HEK293 (cell line): ENCODE measurements around the gene FFAR1.
"Not testable (repeated sequence)": the region's sequence is repeated elsewhere in the genome, so short reads cannot be mapped to it uniquely, and the experiment has no call there.

Source experiments
- GLI4 ChIP-seq: fragments of 450-650 bp; formaldehyde crosslinking; IDR thresholded peaks from 2 replicates; pipeline ENCODE4 v1.5.1; 2016; ENCODE audit warnings: missing biosample characterization, missing genetic modification characterization
- TRIM28 ChIP-seq: IDR thresholded peaks from 2 replicates; pipeline ENCODE4 v1.6.1; 2011; ENCODE audit warnings: low read length, control low read depth, borderline replicate concordance
- ZNF121 ChIP-seq: fragments of 450-650 bp; formaldehyde crosslinking; IDR thresholded peaks from 2 replicates; pipeline ENCODE4 v1.5.1; 2016; ENCODE audit warnings: missing biosample characterization, missing genetic modification characterization
- ZNF132 ChIP-seq: fragments of 450-650 bp; formaldehyde crosslinking; IDR thresholded peaks from 2 replicates; pipeline ENCODE4 v1.5.1; 2017; ENCODE audit warnings: missing biosample characterization, missing genetic modification characterization, borderline replicate concordance
- ZNF174 ChIP-seq: fragments of 450-650 bp; formaldehyde crosslinking; IDR thresholded peaks from 2 replicates; pipeline ENCODE4 v1.5.0; 2017; ENCODE audit warnings: missing biosample characterization, mild to moderate bottlenecking, missing genetic modification characterization
- ZNF175 ChIP-seq: fragments of 450-650 bp; formaldehyde crosslinking; IDR thresholded peaks from 2 replicates; pipeline ENCODE4 v1.5.1; 2016; ENCODE audit warnings: missing biosample characterization, missing genetic modification characterization
- ZNF24 ChIP-seq: fragments of 450-650 bp; formaldehyde crosslinking; IDR thresholded peaks from 2 replicates; pipeline ENCODE4 v1.5.1; 2016; ENCODE audit warnings: missing biosample characterization, missing genetic modification characterization
- ZNF302 ChIP-seq: fragments of 450-650 bp; formaldehyde crosslinking; IDR thresholded peaks from 2 replicates; pipeline ENCODE4 v1.5.1; 2016; ENCODE audit warnings: missing biosample characterization, missing genetic modification characterization, low read depth
- ZNF37A ChIP-seq: fragments of 450-650 bp; IDR thresholded peaks from 2 replicates; pipeline ENCODE4 v1.5.1; 2018; ENCODE audit warnings: missing biosample characterization, missing genetic modification characterization
- ZNF433 ChIP-seq: fragments of 450-650 bp; formaldehyde crosslinking; IDR thresholded peaks from 2 replicates; pipeline ENCODE4 v1.5.1; 2016; ENCODE audit warnings: missing biosample characterization, missing genetic modification characterization, low read depth
- ZNF837 ChIP-seq: fragments of 450-650 bp; formaldehyde crosslinking; IDR thresholded peaks from 2 replicates; pipeline ENCODE4 v1.5.1; 2016; ENCODE audit warnings: missing biosample characterization, missing genetic modification characterization
- TF ChIP-seq, protein P1 (sequence below): fragments of 450-650 bp; formaldehyde crosslinking; IDR thresholded peaks from 2 replicates; pipeline ENCODE4 v1.5.1; 2016; ENCODE audit warnings: missing biosample characterization, missing genetic modification characterization
- TF ChIP-seq, protein P2 (sequence below): fragments of 450-650 bp; formaldehyde crosslinking; IDR thresholded peaks from 2 replicates; pipeline ENCODE4 v1.5.1; 2017; ENCODE audit warnings: missing biosample characterization, missing genetic modification characterization
- TF ChIP-seq, protein P3 (sequence below): fragments of 450-650 bp; formaldehyde crosslinking; IDR thresholded peaks from 2 replicates; pipeline ENCODE4 v1.5.1; 2016; ENCODE audit warnings: missing biosample characterization, missing genetic modification characterization

DNA sequence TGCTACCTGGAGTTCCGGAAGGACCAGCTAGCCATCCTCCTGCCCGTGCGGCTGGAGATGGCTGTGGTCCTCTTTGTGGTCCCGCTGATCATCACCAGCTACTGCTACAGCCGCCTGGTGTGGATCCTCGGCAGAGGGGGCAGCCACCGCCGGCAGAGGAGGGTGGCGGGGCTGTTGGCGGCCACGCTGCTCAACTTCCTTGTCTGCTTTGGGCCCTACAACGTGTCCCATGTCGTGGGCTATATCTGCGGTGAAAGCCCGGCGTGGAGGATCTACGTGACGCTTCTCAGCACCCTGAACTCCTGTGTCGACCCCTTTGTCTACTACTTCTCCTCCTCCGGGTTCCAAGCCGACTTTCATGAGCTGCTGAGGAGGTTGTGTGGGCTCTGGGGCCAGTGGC, 11.7 kb downstream of the FFAR1 start:
- TF ChIP-seq, protein P1, sequence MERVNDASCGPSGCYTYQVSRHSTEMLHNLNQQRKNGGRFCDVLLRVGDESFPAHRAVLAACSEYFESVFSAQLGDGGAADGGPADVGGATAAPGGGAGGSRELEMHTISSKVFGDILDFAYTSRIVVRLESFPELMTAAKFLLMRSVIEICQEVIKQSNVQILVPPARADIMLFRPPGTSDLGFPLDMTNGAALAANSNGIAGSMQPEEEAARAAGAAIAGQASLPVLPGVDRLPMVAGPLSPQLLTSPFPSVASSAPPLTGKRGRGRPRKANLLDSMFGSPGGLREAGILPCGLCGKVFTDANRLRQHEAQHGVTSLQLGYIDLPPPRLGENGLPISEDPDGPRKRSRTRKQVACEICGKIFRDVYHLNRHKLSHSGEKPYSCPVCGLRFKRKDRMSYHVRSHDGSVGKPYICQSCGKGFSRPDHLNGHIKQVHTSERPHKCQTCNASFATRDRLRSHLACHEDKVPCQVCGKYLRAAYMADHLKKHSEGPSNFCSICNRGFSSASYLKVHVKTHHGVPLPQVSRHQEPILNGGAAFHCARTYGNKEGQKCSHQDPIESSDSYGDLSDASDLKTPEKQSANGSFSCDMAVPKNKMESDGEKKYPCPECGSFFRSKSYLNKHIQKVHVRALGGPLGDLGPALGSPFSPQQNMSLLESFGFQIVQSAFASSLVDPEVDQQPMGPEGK (tag by site-specific recombination) = not testable (repeated sequence)
- TF ChIP-seq ZNF132 (tag by site-specific recombination); ZNF174; ZNF24 (tag by site-specific recombination); GLI4; ZNF837 (tag by site-specific recombination); ZNF433 (tag by site-specific recombination); ZNF175 (tag by site-specific recombination); ZNF37A; TRIM28; ZNF302; ZNF121 (tag by site-specific recombination): not testable (repeated sequence)
- TF ChIP-seq, protein P2, sequence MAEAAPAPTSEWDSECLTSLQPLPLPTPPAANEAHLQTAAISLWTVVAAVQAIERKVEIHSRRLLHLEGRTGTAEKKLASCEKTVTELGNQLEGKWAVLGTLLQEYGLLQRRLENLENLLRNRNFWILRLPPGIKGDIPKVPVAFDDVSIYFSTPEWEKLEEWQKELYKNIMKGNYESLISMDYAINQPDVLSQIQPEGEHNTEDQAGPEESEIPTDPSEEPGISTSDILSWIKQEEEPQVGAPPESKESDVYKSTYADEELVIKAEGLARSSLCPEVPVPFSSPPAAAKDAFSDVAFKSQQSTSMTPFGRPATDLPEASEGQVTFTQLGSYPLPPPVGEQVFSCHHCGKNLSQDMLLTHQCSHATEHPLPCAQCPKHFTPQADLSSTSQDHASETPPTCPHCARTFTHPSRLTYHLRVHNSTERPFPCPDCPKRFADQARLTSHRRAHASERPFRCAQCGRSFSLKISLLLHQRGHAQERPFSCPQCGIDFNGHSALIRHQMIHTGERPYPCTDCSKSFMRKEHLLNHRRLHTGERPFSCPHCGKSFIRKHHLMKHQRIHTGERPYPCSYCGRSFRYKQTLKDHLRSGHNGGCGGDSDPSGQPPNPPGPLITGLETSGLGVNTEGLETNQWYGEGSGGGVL (tag by site-specific recombination) = not testable (repeated sequence)
- TF ChIP-seq, protein P3, sequence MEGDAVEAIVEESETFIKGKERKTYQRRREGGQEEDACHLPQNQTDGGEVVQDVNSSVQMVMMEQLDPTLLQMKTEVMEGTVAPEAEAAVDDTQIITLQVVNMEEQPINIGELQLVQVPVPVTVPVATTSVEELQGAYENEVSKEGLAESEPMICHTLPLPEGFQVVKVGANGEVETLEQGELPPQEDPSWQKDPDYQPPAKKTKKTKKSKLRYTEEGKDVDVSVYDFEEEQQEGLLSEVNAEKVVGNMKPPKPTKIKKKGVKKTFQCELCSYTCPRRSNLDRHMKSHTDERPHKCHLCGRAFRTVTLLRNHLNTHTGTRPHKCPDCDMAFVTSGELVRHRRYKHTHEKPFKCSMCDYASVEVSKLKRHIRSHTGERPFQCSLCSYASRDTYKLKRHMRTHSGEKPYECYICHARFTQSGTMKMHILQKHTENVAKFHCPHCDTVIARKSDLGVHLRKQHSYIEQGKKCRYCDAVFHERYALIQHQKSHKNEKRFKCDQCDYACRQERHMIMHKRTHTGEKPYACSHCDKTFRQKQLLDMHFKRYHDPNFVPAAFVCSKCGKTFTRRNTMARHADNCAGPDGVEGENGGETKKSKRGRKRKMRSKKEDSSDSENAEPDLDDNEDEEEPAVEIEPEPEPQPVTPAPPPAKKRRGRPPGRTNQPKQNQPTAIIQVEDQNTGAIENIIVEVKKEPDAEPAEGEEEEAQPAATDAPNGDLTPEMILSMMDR (tag by site-specific recombination) = not testable (repeated sequence)
